Neural crest cell (in vitro differentiated cells): ENCODE data around the gene POLR2A. TPM values are rescaled to one million over a fixed set of nuclear protein-coding genes. Genes with fewer than 3 reads are reported as not detected.

Experiments used
- DNase-seq: peaks from one replicate; pipeline ENCODE4 v3.0.0; 2021; ENCODE audit warnings: low read depth, mixed read lengths, low spot score
- H3K27ac Mint-ChIP-seq: one replicate; pipeline ENCODE4 v1.8.0; 2021; ENCODE audit warnings: mild to moderate bottlenecking, mixed read lengths; ENCODE audit not compliant: unreplicated experiment
- H3K27me3 Mint-ChIP-seq: 2 replicates; pipeline ENCODE4 v1.8.0; 2021; ENCODE audit warnings: low read depth, mild to moderate bottlenecking, mixed read lengths
- H3K36me3 Mint-ChIP-seq: 2 replicates; pipeline ENCODE4 v1.8.0; 2021; ENCODE audit warnings: low read depth, mild to moderate bottlenecking, mixed read lengths
- H3K4me1 Mint-ChIP-seq: 2 replicates; pipeline ENCODE4 v1.8.0; 2021; ENCODE audit warnings: mixed read lengths
- H3K4me3 Mint-ChIP-seq: one replicate; pipeline ENCODE4 v1.8.0; 2021; ENCODE audit warnings: mild to moderate bottlenecking, mixed read lengths
- H3K9me3 Mint-ChIP-seq: 2 replicates; pipeline ENCODE4 v1.8.0; 2021; ENCODE audit warnings: mixed read lengths
- CTCF ChIP-seq: fragments of 200-600 bp; sonication (generic); conservative IDR thresholded peaks from 2 replicates; pipeline ENCODE4 v1.5.0; 2021; ENCODE audit warnings: antibody characterized with exemption, mild to moderate bottlenecking
- total RNA-seq: library from RNA; stranded (reverse); gene quantifications from 2 replicates; pipeline ENCODE4 v1.2.1, GENCODE V29; 2021

POLR2A gene
- total RNA-seq, 1 donor from 2014 or later: 181 TPM

- peaks cover 39% of the 10 kb centered on the region for H3K4me1 Mint-ChIP-seq
- peak overlapping the region; percentile 94 for H3K4me3 Mint-ChIP-seq
Measured at GRCh38 chr17:7476494-7476893, 7.7 kb upstream of the POLR2A start.

GRCh38 chr17:7476951-7477350 is 7.2 kb upstream of the POLR2A start:
- peak overlapping the region; percentile 94 for H3K4me3 Mint-ChIP-seq
- no peak for DNase-seq
- H3K4me1 Mint-ChIP-seq: peaks cover 44% of the 10 kb centered on the region
- no peak for TF ChIP-seq CTCF
- no peaks in the 10 kb centered on the region for H3K9me3 Mint-ChIP-seq
- no peaks in the 10 kb centered on the region for H3K36me3 Mint-ChIP-seq
- H3K27me3 Mint-ChIP-seq: no peaks in the 10 kb centered on the region
- H3K27ac Mint-ChIP-seq: no peak overlapping the region

More at GRCh38 chr17:7476494-7476893, 7.7 kb upstream of the POLR2A start:
- H3K27me3 Mint-ChIP-seq: no peaks in the 10 kb centered on the region
- peak overlapping the region; percentile 2 for H3K27ac Mint-ChIP-seq
- H3K36me3 Mint-ChIP-seq: no peaks in the 10 kb centered on the region
- no peak for DNase-seq
- H3K9me3 Mint-ChIP-seq: no peaks in the 10 kb centered on the region
- no peak for TF ChIP-seq CTCF

- no peak for DNase-seq
- no peak for TF ChIP-seq CTCF
- peak overlapping the region; percentile 94 for H3K4me3 Mint-ChIP-seq
- H3K4me1 Mint-ChIP-seq: peaks cover 49% of the 10 kb centered on the region
- peak overlapping the region; percentile 88 for H3K27ac Mint-ChIP-seq
- H3K36me3 Mint-ChIP-seq: no peaks in the 10 kb centered on the region
- H3K27me3 Mint-ChIP-seq: no peaks in the 10 kb centered on the region
- no peaks in the 10 kb centered on the region for H3K9me3 Mint-ChIP-seq
Measured at GRCh38 chr17:7477392-7478275, 6.5 kb upstream of the POLR2A start.

GRCh38 chr17:7478276-7479212 is 5.6 kb upstream of the POLR2A start:
- Mint-ChIP-seq H3K27ac (no peak overlapping the region), H3K9me3 (no peaks in the 10 kb centered on the region), H3K36me3 (no peaks in the 10 kb centered on the region), H3K4me3 (peak overlapping the region; percentile 94), H3K27me3 (no peaks in the 10 kb centered on the region), H3K4me1 (peaks cover 58% of the 10 kb centered on the region)
- TF ChIP-seq CTCF: no peak
- no peak for DNase-seq

GRCh38 chr17:7479213-7480088 is 4.7 kb upstream of the POLR2A start, which contains the start of gene ZBTB4:
TSS of gene ZBTB4 (minus strand) at chr17:7479631. CDS start at chr17:7466801, 12,830 bp downstream.
- Mint-ChIP-seq H3K27me3 (no peaks in the 10 kb centered on the region), H3K4me3 (peak within 1 kb of the TSS; percentile 94), H3K9me3 (no peaks in the 10 kb centered on the region), H3K36me3 (no peaks in the 10 kb centered on the region), H3K27ac (peak within 1 kb of the TSS; percentile 98), H3K4me1 (peaks cover 60% of the 10 kb centered on the region)
- TF ChIP-seq CTCF: no peak
- peak; percentile 35 for DNase-seq
